Stimulated activated naive B cell treated with anti-CD40 and anti-IgM and Interleukin-4, amounts not matched to agents 10 μg/mL and 1 μg/mL and 100 μg/mL, for 72 hours (primary cell): ENCODE measurements around the gene CIAO2B.
"Not testable (repeated sequence)": the region's sequence is repeated elsewhere in the genome, so short reads cannot be mapped to it uniquely, and the experiment has no call there.

Experiments
- ATAC-seq, 2 donors: fragments of 150-1000 bp; cut with Tn5 transposase; replicated peaks; 2 replicates each; pipeline ENCODE4 v1.10.0; 2021; ENCODE audit warnings: moderate library complexity in 1 of 2
- DNase-seq: peaks from one replicate; pipeline ENCODE4 v3.0.0; 2021
- H3K27ac Mint-ChIP-seq: one replicate; pipeline ENCODE4 v1.8.0; 2022; ENCODE audit warnings: mild to moderate bottlenecking, mixed read lengths
- H3K27me3 Mint-ChIP-seq, 2 donors: one replicate each; pipeline ENCODE4 v1.8.0; 2022; ENCODE audit warnings: mixed read lengths in 2 of 2
- H3K36me3 Mint-ChIP-seq, 2 donors: one replicate each; pipeline ENCODE4 v1.8.0; 2022; ENCODE audit warnings: mixed read lengths in 2 of 2, mild to moderate bottlenecking in 1 of 2
- H3K4me1 Mint-ChIP-seq, 2 donors: one replicate each; pipeline ENCODE4 v1.8.0; 2022; ENCODE audit warnings: mixed read lengths in 2 of 2, mild to moderate bottlenecking in 1 of 2
- H3K4me3 Mint-ChIP-seq, 2 donors: one replicate each; pipeline ENCODE4 v1.8.0; 2022; ENCODE audit warnings: mild to moderate bottlenecking in 2 of 2, mixed read lengths in 2 of 2, moderate library complexity in 1 of 2
- H3K9me3 Mint-ChIP-seq, 2 donors: one replicate each; pipeline ENCODE4 v1.8.0; 2022; ENCODE audit warnings: mixed read lengths in 2 of 2, mild to moderate bottlenecking in 1 of 2

Gene CIAO2B

GRCh38 chr16:66934138-66934838, at the start of gene CIAO2B:
TSS of gene CIAO2B (minus strand) at chr16:66934402. CDS start at chr16:66934364, 38 bp downstream.
- H3K36me3 Mint-ChIP-seq = peaks cover 27 to 64% of the 10 kb centered on the region in 2 donors
- peak within 1 kb of the TSS; percentile 98 to 99 for H3K4me3 Mint-ChIP-seq
- H3K9me3 Mint-ChIP-seq = no peaks in the 10 kb centered on the region
- H3K27me3 Mint-ChIP-seq = no peaks in the 10 kb centered on the region
- H3K4me1 Mint-ChIP-seq = peaks cover 44 to 62% of the 10 kb centered on the region in 2 donors
- ATAC-seq (peak; percentile 86 to 91), DNase-seq (peak; percentile 88)
- peak within 1 kb of the TSS; percentile 99 for H3K27ac Mint-ChIP-seq

GRCh38 chr16:66983033-66983432, 48.8 kb upstream of the CIAO2B start:
- Mint-ChIP-seq H3K4me1 (no peaks in the 10 kb centered on the region), H3K27ac (no peak overlapping the region), H3K36me3 (no peaks in the 10 kb centered on the region)

GRCh38 chr16:66979011-66979717, 45.0 kb upstream of the CIAO2B start:
- Mint-ChIP-seq H3K27me3 (peaks cover 8 to 15% of the 10 kb centered on the region in 2 donors), H3K4me1 (peaks cover 5 to 10% of the 10 kb centered on the region in 2 donors), H3K27ac (no peak overlapping the region), H3K4me3 (no peak overlapping the region), H3K36me3 (no peaks in the 10 kb centered on the region), H3K9me3 (no peaks in the 10 kb centered on the region)
- DNase-seq (no peak), ATAC-seq (no peak)

More at GRCh38 chr16:66983033-66983432, 48.8 kb upstream of the CIAO2B start:
- ATAC-seq (no peak), DNase-seq (no peak)
- no peaks in the 10 kb centered on the region for H3K9me3 Mint-ChIP-seq
- peaks cover 0 to 7% of the 10 kb centered on the region in 2 donors for H3K27me3 Mint-ChIP-seq
- no peak overlapping the region for H3K4me3 Mint-ChIP-seq

- Mint-ChIP-seq H3K27me3 (peaks cover 8 to 24% of the 10 kb centered on the region in 2 donors), H3K9me3 (no peaks in the 10 kb centered on the region), H3K4me1 (peaks cover 5 to 10% of the 10 kb centered on the region in 2 donors), H3K36me3 (no peaks in the 10 kb centered on the region), H3K4me3 (no peak overlapping the region), H3K27ac (no peak overlapping the region)
- ATAC-seq (peak; percentile 99), DNase-seq (peak; percentile 71)
Observed at GRCh38 chr16:66977341-66978113, 43.3 kb upstream of the CIAO2B start.

GRCh38 chr16:66976746-66977145, 42.5 kb upstream of the CIAO2B start:
- Mint-ChIP-seq H3K36me3 (no peaks in the 10 kb centered on the region), H3K4me1 (peaks cover 5 to 10% of the 10 kb centered on the region in 2 donors), H3K27me3 (peaks cover 8 to 24% of the 10 kb centered on the region in 2 donors), H3K27ac (no peak overlapping the region), H3K4me3 (no peak overlapping the region), H3K9me3 (no peaks in the 10 kb centered on the region)
- ATAC-seq (no peak), DNase-seq (no peak)

GRCh38 chr16:66975302-66975893, 41.2 kb upstream of the CIAO2B start:
- no peaks in the 10 kb centered on the region for H3K36me3 Mint-ChIP-seq
- peaks cover 8 to 24% of the 10 kb centered on the region in 2 donors for H3K27me3 Mint-ChIP-seq
- no peak overlapping the region for H3K4me3 Mint-ChIP-seq
- ATAC-seq = no peak
- H3K27ac Mint-ChIP-seq = no peak overlapping the region
- H3K9me3 Mint-ChIP-seq = no peaks in the 10 kb centered on the region
- H3K4me1 Mint-ChIP-seq = peaks cover 5 to 10% of the 10 kb centered on the region in 2 donors
- no peak for DNase-seq

- peaks cover 8 to 24% of the 10 kb centered on the region in 2 donors for H3K27me3 Mint-ChIP-seq
Observed at GRCh38 chr16:66974932-66975246, 40.7 kb upstream of the CIAO2B start.

GRCh38 chr16:66974156-66974931, 40.1 kb upstream of the CIAO2B start:
- not testable (repeated sequence) for DNase-seq, H3K4me1 Mint-ChIP-seq, H3K4me3 Mint-ChIP-seq, H3K9me3 Mint-ChIP-seq, H3K36me3 Mint-ChIP-seq, H3K27ac Mint-ChIP-seq, ATAC-seq
- peaks cover 8 to 24% of the 10 kb centered on the region in 2 donors for H3K27me3 Mint-ChIP-seq

More at GRCh38 chr16:66974932-66975246, 40.7 kb upstream of the CIAO2B start:
- DNase-seq, H3K4me1 Mint-ChIP-seq, H3K4me3 Mint-ChIP-seq, H3K27ac Mint-ChIP-seq, ATAC-seq, H3K36me3 Mint-ChIP-seq, H3K9me3 Mint-ChIP-seq: not testable (repeated sequence)

- no peak overlapping the region for H3K27ac Mint-ChIP-seq
- DNase-seq (no peak), ATAC-seq (no peak)
- H3K4me3 Mint-ChIP-seq = no peak overlapping the region
- peaks cover 5 to 10% of the 10 kb centered on the region in 2 donors for H3K4me1 Mint-ChIP-seq
- no peaks in the 10 kb centered on the region for H3K36me3 Mint-ChIP-seq
- H3K27me3 Mint-ChIP-seq = peaks cover 8 to 24% of the 10 kb centered on the region in 2 donors
- H3K9me3 Mint-ChIP-seq = no peaks in the 10 kb centered on the region
Observed at GRCh38 chr16:66973716-66974115, 39.5 kb upstream of the CIAO2B start.

- Mint-ChIP-seq H3K36me3 (no peaks in the 10 kb centered on the region), H3K27me3 (peaks cover 8 to 24% of the 10 kb centered on the region in 2 donors), H3K27ac (no peak overlapping the region), H3K4me3 (no peak overlapping the region), H3K9me3 (no peaks in the 10 kb centered on the region), H3K4me1 (peaks cover 5 to 10% of the 10 kb centered on the region in 2 donors)
- DNase-seq (no peak), ATAC-seq (no peak)
Observed at GRCh38 chr16:66972983-66973382, 38.8 kb upstream of the CIAO2B start.

- Mint-ChIP-seq H3K27me3 (peaks cover 0 to 9% of the 10 kb centered on the region in 2 donors), H3K4me3 (no peak overlapping the region), H3K36me3 (no peaks in the 10 kb centered on the region), H3K27ac (no peak overlapping the region), H3K9me3 (no peaks in the 10 kb centered on the region), H3K4me1 (peaks cover 2 to 4% of the 10 kb centered on the region in 2 donors)
- ATAC-seq (no peak), DNase-seq (no peak)
Observed at GRCh38 chr16:66970775-66971720, 36.8 kb upstream of the CIAO2B start.

GRCh38 chr16:66968847-66969246, 34.6 kb upstream of the CIAO2B start:
- H3K4me3 Mint-ChIP-seq = no peak overlapping the region
- H3K36me3 Mint-ChIP-seq = no peaks in the 10 kb centered on the region
- H3K4me1 Mint-ChIP-seq = no peaks in the 10 kb centered on the region
- H3K27me3 Mint-ChIP-seq = peaks cover 9 to 16% of the 10 kb centered on the region in 2 donors
- no peak for ATAC-seq
- no peaks in the 10 kb centered on the region for H3K9me3 Mint-ChIP-seq
- H3K27ac Mint-ChIP-seq = no peak overlapping the region
- DNase-seq = no peak

GRCh38 chr16:66964049-66964448, 29.8 kb upstream of the CIAO2B start:
- ATAC-seq (no peak), DNase-seq (no peak)
- Mint-ChIP-seq H3K27me3 (peaks cover 14 to 18% of the 10 kb centered on the region in 2 donors), H3K4me3 (no peak overlapping the region), H3K36me3 (no peaks in the 10 kb centered on the region), H3K4me1 (peaks cover 9 to 17% of the 10 kb centered on the region in 2 donors), H3K27ac (no peak overlapping the region), H3K9me3 (no peaks in the 10 kb centered on the region)
